ENCODE results near the gene UCN3. TPM values are rescaled to one million over a fixed set of nuclear protein-coding genes. Genes with fewer than 3 reads are reported as not detected.

The UCN3 gene
- total RNA-seq, 2 donors from 2014 or later = not detected

DNA sequence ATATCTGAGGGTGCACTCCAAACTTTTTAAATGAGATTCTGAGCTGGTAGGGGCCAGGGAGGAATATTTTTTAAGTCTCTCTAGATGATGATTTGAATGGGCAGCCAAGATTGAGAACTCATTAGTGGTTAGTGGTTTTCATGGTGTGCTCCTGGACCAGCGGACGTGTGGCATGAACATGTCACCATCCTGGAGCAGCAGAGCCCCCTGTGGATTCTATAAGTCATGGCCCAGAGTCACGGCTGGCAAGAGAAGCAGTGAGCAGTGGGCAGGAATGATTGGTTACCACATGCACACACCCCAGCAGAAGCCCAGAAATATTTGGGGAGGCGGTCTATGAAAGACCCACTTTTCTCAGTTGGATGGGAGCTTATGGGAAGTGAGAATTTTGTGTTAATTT, 21.2 kb upstream of the UCN3 start:
- ATAC-seq (ENCODE audit: insufficient number of reproducible peaks, low FRiP score, low read depth) (no peak), DNase-seq (ENCODE audit: low spot score) (no peak)
- Histone ChIP-seq H3K4me3 (no peak overlapping the region), H3K27me3 (replicated peaks; ENCODE audit: insufficient read depth) (no peaks in the 10 kb centered on the region), H3K4me1 (ENCODE audit: control insufficient read depth in 1 of 2, low read depth in 2 of 2) (no peaks in the 10 kb centered on the region), H3K36me3 (no peaks in the 10 kb centered on the region), H3K9me3 (no peaks in the 10 kb centered on the region), H3K27ac (no peak overlapping the region)
- TF ChIP-seq, protein P1, sequence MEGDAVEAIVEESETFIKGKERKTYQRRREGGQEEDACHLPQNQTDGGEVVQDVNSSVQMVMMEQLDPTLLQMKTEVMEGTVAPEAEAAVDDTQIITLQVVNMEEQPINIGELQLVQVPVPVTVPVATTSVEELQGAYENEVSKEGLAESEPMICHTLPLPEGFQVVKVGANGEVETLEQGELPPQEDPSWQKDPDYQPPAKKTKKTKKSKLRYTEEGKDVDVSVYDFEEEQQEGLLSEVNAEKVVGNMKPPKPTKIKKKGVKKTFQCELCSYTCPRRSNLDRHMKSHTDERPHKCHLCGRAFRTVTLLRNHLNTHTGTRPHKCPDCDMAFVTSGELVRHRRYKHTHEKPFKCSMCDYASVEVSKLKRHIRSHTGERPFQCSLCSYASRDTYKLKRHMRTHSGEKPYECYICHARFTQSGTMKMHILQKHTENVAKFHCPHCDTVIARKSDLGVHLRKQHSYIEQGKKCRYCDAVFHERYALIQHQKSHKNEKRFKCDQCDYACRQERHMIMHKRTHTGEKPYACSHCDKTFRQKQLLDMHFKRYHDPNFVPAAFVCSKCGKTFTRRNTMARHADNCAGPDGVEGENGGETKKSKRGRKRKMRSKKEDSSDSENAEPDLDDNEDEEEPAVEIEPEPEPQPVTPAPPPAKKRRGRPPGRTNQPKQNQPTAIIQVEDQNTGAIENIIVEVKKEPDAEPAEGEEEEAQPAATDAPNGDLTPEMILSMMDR (IDR thresholded peaks at IDR 0.05) = no peak

DNA sequence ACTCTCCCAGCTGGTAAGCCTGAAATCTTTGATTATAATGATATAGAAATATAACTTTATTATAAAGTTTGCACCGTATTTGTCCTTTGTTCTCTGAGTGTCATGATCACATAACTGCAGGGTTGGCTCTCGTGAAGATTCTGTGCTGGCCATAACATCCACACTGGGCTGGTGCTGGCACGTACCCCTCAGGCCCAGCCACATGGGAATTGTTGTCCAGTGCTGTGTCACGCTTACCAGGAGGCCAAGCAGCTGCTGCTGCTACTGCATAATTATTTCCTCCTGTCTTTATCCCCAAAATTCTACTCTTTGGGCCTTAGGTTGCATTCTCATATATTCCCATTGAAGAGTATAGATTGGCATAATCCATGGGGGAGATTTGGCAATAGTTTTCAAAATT, 20.8 kb upstream of the UCN3 start:
- TF ChIP-seq, protein P1 (IDR thresholded peaks at IDR 0.05) = no peak
- Histone ChIP-seq H3K27ac (no peak overlapping the region), H3K9me3 (no peaks in the 10 kb centered on the region), H3K27me3 (replicated peaks; ENCODE audit: insufficient read depth) (no peaks in the 10 kb centered on the region), H3K36me3 (no peaks in the 10 kb centered on the region), H3K4me3 (no peak overlapping the region), H3K4me1 (ENCODE audit: control insufficient read depth in 1 of 2, low read depth in 2 of 2) (no peaks in the 10 kb centered on the region)
- ATAC-seq (ENCODE audit: insufficient number of reproducible peaks, low FRiP score, low read depth) (no peak), DNase-seq (ENCODE audit: low spot score) (no peak)

DNA sequence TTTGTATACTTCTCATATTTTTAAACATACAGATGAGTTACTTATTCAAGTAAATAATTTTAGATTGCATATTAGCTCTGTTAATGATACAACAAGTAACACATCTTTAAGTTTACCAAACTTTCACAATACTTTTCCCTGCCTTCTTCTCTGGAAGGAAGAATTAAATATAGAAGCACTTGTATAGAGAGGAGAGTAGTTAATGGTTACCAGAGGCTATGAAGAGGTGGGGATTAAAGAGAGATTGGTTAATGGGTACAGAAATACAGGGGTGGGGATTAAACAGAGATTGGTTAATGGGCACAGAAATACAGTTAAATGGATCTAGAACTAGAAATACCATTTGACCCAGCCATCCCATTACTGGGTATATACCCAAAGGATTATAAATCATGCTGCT, 20.0 kb upstream of the UCN3 start:
- ATAC-seq (ENCODE audit: insufficient number of reproducible peaks, low FRiP score, low read depth) = no peak
- Histone ChIP-seq H3K9me3 (no peaks in the 10 kb centered on the region), H3K4me1 (ENCODE audit: control insufficient read depth in 1 of 2, low read depth in 2 of 2) (no peaks in the 10 kb centered on the region), H3K27me3 (replicated peaks; ENCODE audit: insufficient read depth) (no peaks in the 10 kb centered on the region), H3K36me3 (no peaks in the 10 kb centered on the region), H3K27ac (no peak overlapping the region), H3K4me3 (no peak overlapping the region)
- DNase-seq (ENCODE audit: low spot score) = no peak
- TF ChIP-seq, protein P1 (IDR thresholded peaks at IDR 0.05) = no peak

DNA sequence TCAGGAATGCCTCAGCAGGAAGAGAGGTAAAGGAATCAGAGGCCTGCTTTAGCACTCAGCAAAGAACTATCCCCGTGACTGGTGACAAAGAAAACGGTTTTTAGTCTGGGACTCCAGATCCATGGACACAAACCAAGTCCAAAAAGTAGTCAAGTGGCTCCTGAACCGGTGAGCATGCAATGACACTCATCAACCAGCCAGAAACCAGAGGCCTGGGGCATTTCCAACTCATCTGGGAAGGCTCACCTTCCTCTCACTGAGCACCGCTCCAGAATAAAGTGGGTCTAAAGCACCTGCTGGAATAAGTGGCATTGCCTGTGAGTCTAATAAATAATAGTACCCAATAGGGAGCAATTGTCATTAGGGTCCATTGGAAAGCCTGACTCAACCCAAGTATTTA, 17.9 kb upstream of the UCN3 start:
- TF ChIP-seq, protein P1 (IDR thresholded peaks at IDR 0.05) = no peak
- no peak overlapping the region for H3K27ac ChIP-seq
- H3K9me3 ChIP-seq = no peaks in the 10 kb centered on the region
- no peaks in the 10 kb centered on the region for H3K27me3 ChIP-seq (replicated peaks; ENCODE audit: insufficient read depth)
- no peak overlapping the region for H3K4me3 ChIP-seq
- DNase-seq (ENCODE audit: low spot score) (no peak), ATAC-seq (ENCODE audit: insufficient number of reproducible peaks, low FRiP score, low read depth) (no peak)
- no peaks in the 10 kb centered on the region for H3K4me1 ChIP-seq (ENCODE audit: control insufficient read depth in 1 of 2, low read depth in 2 of 2)
- no peaks in the 10 kb centered on the region for H3K36me3 ChIP-seq

DNA sequence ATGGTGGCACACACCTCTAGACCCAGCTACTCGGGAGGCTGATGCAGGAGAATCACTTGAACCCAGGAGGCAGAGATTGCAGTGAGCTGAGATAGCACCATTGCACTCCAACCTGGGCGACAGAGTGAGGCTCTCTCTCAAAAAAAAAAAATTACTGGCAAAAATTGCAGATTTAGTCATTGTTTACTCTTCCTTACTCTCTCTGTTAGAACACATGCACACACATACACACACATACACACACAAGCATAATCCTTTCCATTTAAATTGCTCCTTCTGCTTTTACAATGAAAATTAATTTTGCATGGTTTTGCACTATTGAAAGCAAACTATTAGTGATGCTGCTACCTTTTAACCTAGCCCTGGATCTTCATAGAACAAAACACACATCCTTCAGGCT, 15.4 kb upstream of the UCN3 start:
- Histone ChIP-seq H3K36me3 (no peaks in the 10 kb centered on the region), H3K4me1 (ENCODE audit: control insufficient read depth in 1 of 2, low read depth in 2 of 2) (no peaks in the 10 kb centered on the region), H3K27me3 (replicated peaks; ENCODE audit: insufficient read depth) (no peaks in the 10 kb centered on the region), H3K4me3 (no peak overlapping the region), H3K9me3 (no peaks in the 10 kb centered on the region), H3K27ac (no peak overlapping the region)
- ATAC-seq (ENCODE audit: insufficient number of reproducible peaks, low FRiP score, low read depth) = no peak
- no peak for DNase-seq (ENCODE audit: low spot score)
- TF ChIP-seq, protein P1 (IDR thresholded peaks at IDR 0.05) = no peak
